Smooth muscle cell (in vitro differentiated cells): Measurements from ENCODE around the gene SLC26A8. TPM values are rescaled to one million over a fixed set of nuclear protein-coding genes. Genes with fewer than 3 reads are reported as not detected.

Source experiments
- DNase-seq: peaks from one replicate; lab custom pipeline; 2025; ENCODE audit not compliant: unreplicated experiment; lab: John Stamatoyannopoulos, UW
- H2AFZ ChIP-seq: fragments of 200-600 bp; sonication (generic); 2 replicates; pipeline ENCODE4 v1.6.0; 2016; ENCODE audit warnings: antibody characterized with exemption, low read depth, mild to moderate bottlenecking
- H3F3A ChIP-seq: fragments of 200-600 bp; sonication (generic); 2 replicates; pipeline ENCODE4 v1.6.0; 2017; ENCODE audit warnings: antibody characterized with exemption, low read depth
- H3K27ac ChIP-seq: fragments of 200-600 bp; sonication (generic); 2 replicates; pipeline ENCODE4 v1.5.1; 2016; ENCODE audit warnings: low read depth, mild to moderate bottlenecking
- H3K27me3 ChIP-seq: fragments of 200-600 bp; sonication (generic); 2 replicates; pipeline ENCODE4 v1.6.1; 2016; ENCODE audit warnings: low read depth, mild to moderate bottlenecking
- H3K36me3 ChIP-seq: fragments of 200-600 bp; sonication (generic); 2 replicates; pipeline ENCODE4 v1.5.1; 2016; ENCODE audit warnings: low read depth
- H3K4me1 ChIP-seq: fragments of 200-600 bp; sonication (generic); 2 replicates; pipeline ENCODE4 v1.5.1; 2016; ENCODE audit warnings: low read depth
- H3K4me2 ChIP-seq: fragments of 200-600 bp; sonication (generic); 2 replicates; pipeline ENCODE4 v1.6.0; 2016; ENCODE audit warnings: mild to moderate bottlenecking
- H3K4me3 ChIP-seq: fragments of 200-600 bp; sonication (generic); 2 replicates; pipeline ENCODE4 v1.5.1; 2016; ENCODE audit warnings: mild to moderate bottlenecking
- H3K79me2 ChIP-seq: fragments of 200-600 bp; sonication (generic); 2 replicates; pipeline ENCODE4 v1.6.0; 2016; ENCODE audit warnings: low read depth, mild to moderate bottlenecking
- H3K9ac ChIP-seq: fragments of 200-600 bp; sonication (generic); 2 replicates; pipeline ENCODE4 v1.6.0; 2016; ENCODE audit warnings: low read depth
- H3K9me3 ChIP-seq: fragments of 200-600 bp; sonication (generic); replicated peaks from 2 replicates; pipeline ENCODE4 v1.5.1; 2016; ENCODE audit warnings: low read depth
- H4K20me1 ChIP-seq: fragments of 200-600 bp; sonication (generic); 2 replicates; pipeline ENCODE4 v1.6.0; 2016; ENCODE audit warnings: low read depth
- CTCF ChIP-seq: fragments of 200-600 bp; sonication (generic); IDR thresholded peaks from 2 replicates; pipeline ENCODE4 v1.5.1; 2017; ENCODE audit warnings: borderline replicate concordance, mild to moderate bottlenecking, antibody characterized with exemption; ENCODE audit not compliant: insufficient read depth, poor library complexity, severe bottlenecking
- WGBS: methylation state at CpG from one replicate; pipeline ENCODE4 v1.1.7; 2016; ENCODE audit warnings: low lambda C conversion rate; 5-methylcytosine and 5-hydroxymethylcytosine counted together
- polyA plus RNA-seq: library from polyadenylated mRNA; unstranded; fragments of >200 nt; fragmentation: Nextera tagmentation; extraction: Ambion mirVana; gene quantifications from 2 replicates; pipeline ENCODE4 v1.2.1, GENCODE V29; 2016
- total RNA-seq: library from RNA; depleted of rRNA; stranded (reverse); fragments of >200 nt; gene quantifications from 2 replicates; pipeline ENCODE4 v1.2.3, GENCODE V29; 2014

The SLC26A8 gene
- total and polyA plus RNA-seq, 2 experiments from 2014 or later: 0.09 TPM; not detected in 1

DNA sequence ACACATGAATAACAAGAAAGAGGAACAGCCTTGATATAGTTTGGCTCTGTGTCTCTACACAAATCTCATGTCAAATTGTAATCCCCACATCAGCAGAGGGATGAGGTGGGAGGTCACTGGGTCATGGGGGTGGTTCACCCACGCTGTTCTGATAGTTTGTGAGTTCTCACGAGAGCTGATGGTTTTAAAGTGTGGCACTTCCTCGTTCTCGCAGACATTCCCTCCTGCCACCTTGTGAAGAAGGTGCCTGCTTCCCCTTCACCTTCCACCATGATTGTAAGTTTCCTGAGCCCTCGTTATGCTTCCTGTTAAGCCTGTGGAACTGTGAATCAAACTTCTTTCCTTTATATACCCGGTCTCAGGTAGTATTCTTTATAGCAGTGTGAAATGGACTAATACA lies 116.7 kb downstream of the SLC26A8 start:
- no peak for DNase-seq
- no peak for TF ChIP-seq CTCF

DNA sequence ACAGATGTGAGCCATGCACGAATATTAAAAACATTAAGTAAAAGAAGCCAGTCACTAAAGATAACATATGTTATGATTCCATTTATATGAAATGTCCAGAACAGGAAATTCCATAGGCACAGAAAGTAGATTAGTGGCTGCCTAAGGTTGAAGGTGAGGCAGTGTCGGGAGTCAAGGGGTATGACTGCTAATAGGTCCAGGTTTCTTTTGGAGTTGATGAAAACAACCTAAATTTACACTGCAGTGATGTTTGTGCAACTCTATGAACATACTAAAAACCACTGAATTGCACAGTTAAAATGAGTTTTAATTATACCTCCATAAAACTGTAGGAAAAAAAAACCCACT lies 118.0 kb downstream of the SLC26A8 start:
- Histone ChIP-seq H3K9ac (no peak overlapping the region), H3K36me3 (peaks cover 11% of the 10 kb centered on the region), H3K27ac (peak overlapping the region; percentile 83), H3F3A (peaks cover 15% of the 10 kb centered on the region), H3K4me2 (peak overlapping the region; percentile 75), H3K79me2 (peaks cover 58% of the 10 kb centered on the region), H3K4me3 (no peak overlapping the region), H3K4me1 (peaks cover 23% of the 10 kb centered on the region), H3K27me3 (no peaks in the 10 kb centered on the region), H4K20me1 (peaks cover 39% of the 10 kb centered on the region), H2AFZ (no peak overlapping the region), H3K9me3 (peaks cover 10% of the 10 kb centered on the region)
- WGBS: 40% methylated on average over 2 of the region's 2 CpGs
- DNase-seq: no peak
- no peak for TF ChIP-seq CTCF

More for the DNA sequence above, 116.7 kb downstream of the SLC26A8 start:
- H4K20me1 ChIP-seq: peaks cover 34% of the 10 kb centered on the region
- H3K27me3 ChIP-seq: no peaks in the 10 kb centered on the region
- no peak overlapping the region for H3K9ac ChIP-seq
- H3K79me2 ChIP-seq: peaks cover 46% of the 10 kb centered on the region
- H3K4me3 ChIP-seq: no peak overlapping the region
- 92% methylated on average over 6 of the region's 6 CpGs for WGBS
- H2AFZ ChIP-seq: no peak overlapping the region
- H3F3A ChIP-seq: peaks cover 15% of the 10 kb centered on the region
- H3K36me3 ChIP-seq: peaks cover 11% of the 10 kb centered on the region
- peaks cover 10% of the 10 kb centered on the region for H3K9me3 ChIP-seq
- H3K4me2 ChIP-seq: no peak overlapping the region
- no peak overlapping the region for H3K27ac ChIP-seq
- peaks cover 23% of the 10 kb centered on the region for H3K4me1 ChIP-seq

DNA sequence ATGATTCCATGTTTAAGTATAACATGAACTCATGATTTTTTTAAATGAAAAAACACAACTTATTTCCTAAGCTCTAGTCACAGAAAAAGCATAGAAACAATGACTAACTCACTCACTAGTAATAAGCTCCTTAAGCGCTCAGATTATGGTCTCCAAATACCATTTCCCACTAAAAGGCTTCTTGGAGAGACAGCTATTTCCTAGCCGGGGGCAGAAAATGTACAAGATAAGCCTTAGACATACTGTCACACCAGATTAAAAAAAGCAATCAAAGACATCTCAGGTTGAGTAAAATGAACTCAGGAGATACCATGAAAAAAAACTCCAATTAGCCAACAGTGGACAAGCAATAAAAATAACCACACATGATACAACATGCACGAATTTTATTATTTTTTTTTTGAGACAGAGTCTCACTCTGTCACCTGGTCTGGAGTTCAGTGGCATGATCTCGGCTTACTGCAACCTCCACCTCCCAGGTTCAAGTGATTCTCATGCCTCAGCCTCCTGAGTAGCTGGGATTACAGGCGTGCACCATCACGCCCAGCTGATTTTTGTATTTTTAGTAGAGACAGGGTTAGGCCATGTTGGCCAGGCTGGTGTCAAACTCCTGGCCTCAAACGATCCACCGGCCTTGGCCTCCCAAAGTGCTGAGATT lies 118.5 kb downstream of the SLC26A8 start:
- peaks cover 9% of the 10 kb centered on the region for H3K36me3 ChIP-seq
- TF ChIP-seq CTCF: no peak
- no peaks in the 10 kb centered on the region for H3K27me3 ChIP-seq
- H2AFZ ChIP-seq: no peak overlapping the region
- 34% methylated on average over 8 of the region's 8 CpGs for WGBS
- H3K79me2 ChIP-seq: peaks cover 58% of the 10 kb centered on the region
- H4K20me1 ChIP-seq: peaks cover 39% of the 10 kb centered on the region
- H3F3A ChIP-seq: peaks cover 15% of the 10 kb centered on the region
- peak overlapping the region; percentile 83 for H3K27ac ChIP-seq
- H3K4me2 ChIP-seq: peak overlapping the region; percentile 75
- H3K4me3 ChIP-seq: no peak overlapping the region
- peaks cover 23% of the 10 kb centered on the region for H3K4me1 ChIP-seq
- no peak for DNase-seq
- no peak overlapping the region for H3K9ac ChIP-seq
- H3K9me3 ChIP-seq: peaks cover 10% of the 10 kb centered on the region
